ENCODE data around the gene MMP28. TPM values are rescaled to one million over a fixed set of nuclear protein-coding genes. Genes with fewer than 3 reads are reported as not detected.
A peak's percentile ranks its signal among the peaks of the same experiment; 100 is the strongest.

The MMP28 gene, protein sequence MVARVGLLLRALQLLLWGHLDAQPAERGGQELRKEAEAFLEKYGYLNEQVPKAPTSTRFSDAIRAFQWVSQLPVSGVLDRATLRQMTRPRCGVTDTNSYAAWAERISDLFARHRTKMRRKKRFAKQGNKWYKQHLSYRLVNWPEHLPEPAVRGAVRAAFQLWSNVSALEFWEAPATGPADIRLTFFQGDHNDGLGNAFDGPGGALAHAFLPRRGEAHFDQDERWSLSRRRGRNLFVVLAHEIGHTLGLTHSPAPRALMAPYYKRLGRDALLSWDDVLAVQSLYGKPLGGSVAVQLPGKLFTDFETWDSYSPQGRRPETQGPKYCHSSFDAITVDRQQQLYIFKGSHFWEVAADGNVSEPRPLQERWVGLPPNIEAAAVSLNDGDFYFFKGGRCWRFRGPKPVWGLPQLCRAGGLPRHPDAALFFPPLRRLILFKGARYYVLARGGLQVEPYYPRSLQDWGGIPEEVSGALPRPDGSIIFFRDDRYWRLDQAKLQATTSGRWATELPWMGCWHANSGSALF
- total RNA-seq (4.5 TPM), polyA plus RNA-seq (ENCODE audit: insufficient read depth, low read depth, low replicate concordance) (10.3 TPM)
- long read RNA-seq, donor 1, partial matches to known transcripts: 0 of 1 reads
- long read RNA-seq, donor 1, other reads (novel, unspliced or antisense): 0 of 1 reads
- long read RNA-seq, donor 2: 0 reads
- long read RNA-seq, donor 3, partial matches to known transcripts: 202 of 204 reads
- long read RNA-seq, donor 3, other reads (novel, unspliced or antisense): 0 of 204 reads
- long read RNA-seq, donor 4: 0 reads
- long read RNA-seq, donor 5: 0 reads
- long read RNA-seq, donor 6: 0 reads
- long read RNA-seq, donor 7, partial matches to known transcripts: 0 of 7 reads
- long read RNA-seq, donor 7, other reads (novel, unspliced or antisense): 3 of 7 reads
- long read RNA-seq, donor 8, partial matches to known transcripts: 0 of 2 reads
- long read RNA-seq, donor 8, other reads (novel, unspliced or antisense): 0 of 2 reads
- long read RNA-seq, donor 9, partial matches to known transcripts: 0 of 1 reads
- long read RNA-seq, donor 9, other reads (novel, unspliced or antisense): 0 of 1 reads
- long read RNA-seq, donor 10, partial matches to known transcripts: 5 of 6 reads
- long read RNA-seq, donor 10, other reads (novel, unspliced or antisense): 0 of 6 reads

DNA sequence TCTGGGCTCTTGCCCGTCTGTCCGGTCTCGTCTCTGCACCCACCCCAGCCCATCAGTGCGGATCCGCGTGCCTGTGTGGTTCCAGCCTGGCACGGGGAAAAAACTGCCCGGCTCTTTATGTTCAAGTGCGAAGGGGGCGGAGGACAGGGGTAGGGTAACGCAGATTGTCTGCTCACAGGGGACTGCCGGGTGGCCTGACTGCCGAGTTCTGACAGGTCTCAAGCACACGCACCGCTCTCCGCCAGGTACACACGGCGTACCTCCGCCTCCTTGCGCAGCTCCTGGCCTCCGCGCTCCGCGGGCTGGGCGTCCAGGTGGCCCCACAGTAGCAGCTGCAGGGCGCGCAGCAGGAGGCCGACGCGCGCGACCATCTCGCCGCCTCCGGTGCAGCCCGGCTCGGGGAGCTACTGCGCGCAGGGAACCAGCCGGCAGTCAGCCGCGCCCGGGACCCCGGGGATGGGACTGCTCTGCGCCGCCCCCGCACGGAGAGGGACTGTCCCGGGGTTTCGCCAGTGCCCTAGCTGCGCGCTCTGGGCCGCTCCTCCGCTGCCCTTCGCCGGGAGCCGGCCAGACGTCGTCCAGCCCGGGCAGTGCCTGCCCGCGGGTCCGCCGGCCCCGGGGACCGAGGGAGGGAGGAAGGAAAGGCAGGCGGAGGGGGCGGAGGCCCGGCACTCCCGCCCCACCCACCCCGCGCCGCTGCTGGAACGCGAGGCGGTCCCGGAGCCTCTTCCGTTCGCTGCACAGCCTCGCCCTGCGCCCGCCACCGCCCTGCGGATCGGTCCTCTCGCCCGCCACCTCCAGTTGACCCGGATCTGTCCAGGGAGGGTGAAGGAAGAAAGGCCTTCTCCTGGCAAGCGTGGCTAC lies at the start of gene MMP28:
Gene MMP28 (minus strand): TSS at position 635 of the 864 bp plus-strand sequence. CDS start 264 bp downstream, at position 371.
- no peak for FAIRE-seq
- intact Hi-C loops (cut with DNase I): no loop called here
- peak within 1 kb of the TSS in 2 of 3 donors; percentile 32 to 58 for H3K4me3 ChIP-seq (ENCODE audit: low read length in 3 of 3)
- H3K36me3 ChIP-seq (ENCODE audit: control insufficient read depth in 2 of 3, insufficient read depth in 3 of 3, low read length in 3 of 3): no peaks in the 10 kb centered on the region
- no peaks in the 10 kb centered on the region for H3K9me3 ChIP-seq (ENCODE audit: control insufficient read depth in 2 of 3, insufficient read depth in 1 of 3, low read length in 3 of 3)
- H3K27me3 ChIP-seq (ENCODE audit: control insufficient read depth, insufficient read depth, low read length): peaks cover 20% of the 10 kb centered on the region
- DNase-seq: peak; percentile 41 to 81 (median 56)
- no peak within 1 kb of the TSS for H3K27ac ChIP-seq (ENCODE audit: low read depth in 2 of 2, low read length in 2 of 2)
- H3K9ac ChIP-seq (ENCODE audit: low read length in 3 of 3): no peak within 1 kb of the TSS
- TF ChIP-seq, protein P1, sequence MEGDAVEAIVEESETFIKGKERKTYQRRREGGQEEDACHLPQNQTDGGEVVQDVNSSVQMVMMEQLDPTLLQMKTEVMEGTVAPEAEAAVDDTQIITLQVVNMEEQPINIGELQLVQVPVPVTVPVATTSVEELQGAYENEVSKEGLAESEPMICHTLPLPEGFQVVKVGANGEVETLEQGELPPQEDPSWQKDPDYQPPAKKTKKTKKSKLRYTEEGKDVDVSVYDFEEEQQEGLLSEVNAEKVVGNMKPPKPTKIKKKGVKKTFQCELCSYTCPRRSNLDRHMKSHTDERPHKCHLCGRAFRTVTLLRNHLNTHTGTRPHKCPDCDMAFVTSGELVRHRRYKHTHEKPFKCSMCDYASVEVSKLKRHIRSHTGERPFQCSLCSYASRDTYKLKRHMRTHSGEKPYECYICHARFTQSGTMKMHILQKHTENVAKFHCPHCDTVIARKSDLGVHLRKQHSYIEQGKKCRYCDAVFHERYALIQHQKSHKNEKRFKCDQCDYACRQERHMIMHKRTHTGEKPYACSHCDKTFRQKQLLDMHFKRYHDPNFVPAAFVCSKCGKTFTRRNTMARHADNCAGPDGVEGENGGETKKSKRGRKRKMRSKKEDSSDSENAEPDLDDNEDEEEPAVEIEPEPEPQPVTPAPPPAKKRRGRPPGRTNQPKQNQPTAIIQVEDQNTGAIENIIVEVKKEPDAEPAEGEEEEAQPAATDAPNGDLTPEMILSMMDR (IDR thresholded peaks at IDR 0.05; ENCODE audit: borderline replicate concordance, extremely low read depth, insufficient read depth): no peak
- H3K4me1 ChIP-seq (ENCODE audit: control insufficient read depth in 2 of 3, insufficient read depth in 2 of 3, low read depth in 1 of 3, low read length in 3 of 3): peaks cover 0 to 3% (median 0%) of the 10 kb centered on the region in 3 donors

DNA sequence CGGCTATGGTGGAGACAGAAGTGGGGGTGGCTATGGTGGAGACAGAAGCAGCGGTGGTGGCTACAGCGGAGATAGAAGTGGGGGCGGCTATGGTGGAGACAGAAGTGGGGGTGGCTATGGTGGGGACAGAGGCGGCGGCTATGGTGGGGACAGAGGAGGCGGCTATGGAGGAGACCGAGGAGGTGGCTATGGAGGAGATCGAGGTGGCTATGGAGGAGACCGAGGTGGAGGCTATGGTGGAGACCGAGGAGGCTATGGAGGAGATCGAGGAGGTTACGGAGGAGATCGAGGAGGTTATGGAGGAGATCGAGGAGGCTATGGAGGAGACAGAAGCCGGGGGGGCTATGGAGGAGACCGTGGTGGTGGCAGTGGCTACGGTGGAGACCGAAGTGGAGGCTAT lies 49.1 kb upstream of the MMP28 start:
- TF ChIP-seq, protein P1 (IDR thresholded peaks at IDR 0.05; ENCODE audit: borderline replicate concordance, extremely low read depth, insufficient read depth): no peak
- intact Hi-C loops (cut with DNase I): no loop called here
- H3K27me3 ChIP-seq (ENCODE audit: control insufficient read depth, insufficient read depth, low read length): no peaks in the 10 kb centered on the region
- H3K27ac ChIP-seq (ENCODE audit: low read depth in 2 of 2, low read length in 2 of 2): no peak overlapping the region
- H3K4me1 ChIP-seq (ENCODE audit: control insufficient read depth in 2 of 3, insufficient read depth in 2 of 3, low read depth in 1 of 3, low read length in 3 of 3): no peaks in the 10 kb centered on the region
- FAIRE-seq (no peak), DNase-seq (no peak)
- no peaks in the 10 kb centered on the region for H3K9me3 ChIP-seq (ENCODE audit: control insufficient read depth in 2 of 3, insufficient read depth in 1 of 3, low read length in 3 of 3)
- H3K9ac ChIP-seq (ENCODE audit: low read length in 3 of 3): no peak overlapping the region
- H3K36me3 ChIP-seq (ENCODE audit: control insufficient read depth in 2 of 3, insufficient read depth in 3 of 3, low read length in 3 of 3): peaks cover 15 to 58% (median 39%) of the 10 kb centered on the region in 3 donors
- no peak overlapping the region for H3K4me3 ChIP-seq (ENCODE audit: low read length in 3 of 3)

DNA sequence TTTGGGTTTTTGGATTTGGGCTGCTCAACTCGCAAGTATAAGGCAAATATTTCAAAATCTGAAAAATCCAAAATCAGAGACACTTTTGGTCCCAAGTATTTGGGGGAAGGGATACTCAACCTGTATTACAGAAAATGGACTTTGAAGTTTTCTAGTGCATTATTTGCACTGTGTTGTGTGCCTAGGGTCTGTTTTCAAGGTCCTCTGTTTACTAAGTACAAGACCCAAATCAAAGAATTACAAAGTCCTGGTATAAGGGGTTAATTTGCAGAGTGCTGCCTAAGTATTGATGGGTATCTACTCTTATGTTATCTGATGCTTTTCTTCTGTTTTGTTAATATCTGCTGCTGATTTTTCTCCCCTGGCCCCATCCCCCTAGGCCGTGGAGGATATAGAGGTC lies 48.3 kb upstream of the MMP28 start:
- no peak for DNase-seq
- intact Hi-C loops (cut with DNase I): no loop called here
- H3K4me1 ChIP-seq (ENCODE audit: control insufficient read depth in 2 of 3, insufficient read depth in 2 of 3, low read depth in 1 of 3, low read length in 3 of 3): no peaks in the 10 kb centered on the region
- H3K36me3 ChIP-seq (ENCODE audit: control insufficient read depth in 2 of 3, insufficient read depth in 3 of 3, low read length in 3 of 3): peaks cover 16 to 56% (median 39%) of the 10 kb centered on the region in 3 donors
- no peak overlapping the region for H3K4me3 ChIP-seq (ENCODE audit: low read length in 3 of 3)
- TF ChIP-seq, protein P1 (IDR thresholded peaks at IDR 0.05; ENCODE audit: borderline replicate concordance, extremely low read depth, insufficient read depth): no peak
- H3K9me3 ChIP-seq (ENCODE audit: control insufficient read depth in 2 of 3, insufficient read depth in 1 of 3, low read length in 3 of 3): no peaks in the 10 kb centered on the region
- no peaks in the 10 kb centered on the region for H3K27me3 ChIP-seq (ENCODE audit: control insufficient read depth, insufficient read depth, low read length)
- FAIRE-seq: no peak
- H3K9ac ChIP-seq (ENCODE audit: low read length in 3 of 3): no peak overlapping the region
- H3K27ac ChIP-seq (ENCODE audit: low read depth in 2 of 2, low read length in 2 of 2): no peak overlapping the region

Measured in kidney (tissue), 22 donors.